NCI-H2227 (cell line): ENCODE data around the gene NFYB.
"Not testable (repeated sequence)": the region's sequence is repeated elsewhere in the genome, so short reads cannot be mapped to it uniquely, and the experiment has no call there.

Experiments used
- DNase-seq: peaks from one replicate; lab custom pipeline; 2025; ENCODE audit not compliant: unreplicated experiment; lab: John Stamatoyannopoulos, UW

NFYB gene

DNA sequence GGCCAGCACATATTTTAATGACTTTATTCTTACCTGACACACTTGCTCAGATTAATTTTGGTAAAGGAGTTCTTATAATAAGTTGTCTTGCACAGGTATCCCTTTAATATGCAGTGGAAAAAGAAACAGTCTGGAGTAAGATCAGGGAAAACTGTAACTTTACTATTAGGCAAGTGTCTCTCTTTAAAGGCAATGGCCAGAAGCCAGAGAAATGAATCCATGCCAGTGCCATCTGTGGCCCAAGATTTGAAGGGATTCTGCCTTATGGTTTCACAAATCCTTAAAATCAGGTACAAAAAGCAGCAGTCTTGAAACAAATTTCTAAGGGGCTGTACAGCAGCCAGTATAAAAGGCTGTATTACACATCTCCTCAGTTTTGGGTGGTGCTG, 22.4 kb downstream of the NFYB start:
- no peak for DNase-seq

DNA sequence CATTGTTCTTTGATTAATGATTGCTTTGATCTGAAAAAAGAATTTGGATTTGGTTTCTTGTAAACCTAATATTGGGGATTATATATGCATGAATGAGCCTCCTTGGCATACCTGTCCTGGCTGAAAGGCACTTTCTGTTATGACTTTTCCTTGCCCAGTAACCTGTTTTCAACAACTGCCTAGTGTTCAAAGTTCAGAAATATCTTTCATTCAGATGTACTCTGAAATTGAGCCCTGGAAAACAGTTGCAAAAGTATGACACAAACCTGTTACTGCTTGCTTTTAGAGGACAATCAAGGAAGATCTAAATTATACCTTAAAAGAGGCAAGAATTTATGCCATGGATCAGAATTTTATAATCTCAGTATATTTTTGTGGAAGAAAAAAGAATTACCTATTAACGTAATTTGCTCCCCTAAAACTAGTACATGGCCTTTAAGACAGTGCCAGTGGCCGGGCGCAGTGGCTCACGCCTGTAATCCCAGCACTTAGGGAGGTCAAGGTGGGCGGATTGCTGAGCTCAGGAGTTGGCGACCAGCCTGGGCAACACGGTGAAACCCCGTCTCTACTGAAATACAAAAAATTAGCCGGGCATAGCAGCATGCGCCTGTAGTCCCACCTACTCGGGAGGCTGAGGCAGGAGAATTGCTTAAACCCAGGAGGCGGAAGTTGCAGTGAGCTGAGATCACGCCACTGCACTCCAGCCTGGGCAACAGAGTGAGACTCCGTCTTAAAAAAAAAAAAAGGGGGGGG, 23.0 kb downstream of the NFYB start:
- DNase-seq = not testable (repeated sequence)

DNA sequence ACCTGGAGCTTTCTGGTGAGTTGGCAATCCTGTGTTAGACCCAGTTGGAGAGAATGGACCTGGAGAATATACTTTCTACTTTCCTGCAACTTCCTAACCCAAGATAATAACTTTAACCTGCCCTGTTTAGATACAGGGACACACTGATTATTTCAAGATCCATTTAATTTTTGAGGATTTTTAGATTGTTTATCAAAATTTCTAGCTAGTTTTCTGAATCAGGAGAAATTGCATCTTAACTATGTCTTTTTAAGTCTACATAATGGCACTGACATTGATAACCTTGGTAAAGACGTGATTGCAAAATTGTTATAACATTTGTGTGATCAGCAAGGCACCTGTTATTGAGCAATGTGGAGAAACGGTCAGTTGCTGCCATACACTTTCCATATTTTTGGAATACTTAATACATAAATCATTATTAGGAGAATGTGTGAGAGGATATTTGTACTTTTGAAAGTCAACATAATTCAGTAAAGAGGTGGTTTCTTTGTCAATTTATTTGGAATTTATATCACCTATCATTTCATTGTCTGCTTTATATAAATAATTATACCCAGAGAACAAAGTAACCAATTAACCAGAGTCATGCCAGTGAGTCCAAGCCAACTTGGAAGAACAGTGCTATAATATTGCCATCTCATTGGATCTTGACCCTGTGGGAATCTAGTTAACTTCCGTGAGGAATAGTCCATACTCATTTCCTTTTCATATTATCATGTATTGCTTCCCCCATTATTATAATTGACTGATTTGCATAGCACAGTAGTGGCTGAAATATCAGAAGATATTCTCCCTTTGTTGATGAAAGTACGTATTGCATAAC, 28.4 kb downstream of the NFYB start:
- no peak for DNase-seq

DNA sequence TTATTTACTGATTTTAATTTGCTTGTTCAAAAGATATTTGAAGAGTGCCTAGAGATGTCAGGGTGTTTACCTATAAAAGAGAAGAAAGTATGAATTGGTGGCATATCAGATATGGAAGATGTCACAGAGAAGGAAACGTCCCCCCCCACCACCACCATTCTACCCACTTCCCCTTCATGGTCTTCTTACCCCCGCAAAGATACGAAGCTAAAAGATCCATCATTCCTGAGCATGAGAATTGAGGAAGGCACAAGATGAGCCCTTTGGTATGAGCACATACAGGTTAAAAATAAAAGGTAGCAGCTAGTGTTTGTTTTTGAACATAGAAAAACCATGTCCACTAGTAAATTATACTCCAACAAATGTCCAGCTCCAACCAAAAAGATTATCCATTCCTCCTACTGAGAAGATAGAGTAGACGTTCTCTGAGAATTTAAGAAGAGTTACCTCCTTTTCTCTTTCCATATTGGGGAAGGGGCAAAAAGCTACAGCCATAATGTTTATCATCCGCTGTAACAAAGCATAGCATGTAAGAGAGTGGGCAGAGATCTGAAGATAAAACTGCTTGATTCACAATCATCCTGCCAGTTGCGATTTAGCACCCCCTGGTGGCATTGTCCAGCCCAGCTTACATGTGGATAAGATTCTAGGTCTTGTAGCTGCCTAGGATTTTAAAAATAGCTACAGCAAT, 29.1 kb downstream of the NFYB start:
- DNase-seq = peak; percentile 88

- no peak for DNase-seq
Measured at GRCh38 chr12:104106965-104107364, 31.0 kb downstream of the NFYB start.

- DNase-seq = no peak
Measured at GRCh38 chr12:104105461-104105860, 32.5 kb downstream of the NFYB start.

DNA sequence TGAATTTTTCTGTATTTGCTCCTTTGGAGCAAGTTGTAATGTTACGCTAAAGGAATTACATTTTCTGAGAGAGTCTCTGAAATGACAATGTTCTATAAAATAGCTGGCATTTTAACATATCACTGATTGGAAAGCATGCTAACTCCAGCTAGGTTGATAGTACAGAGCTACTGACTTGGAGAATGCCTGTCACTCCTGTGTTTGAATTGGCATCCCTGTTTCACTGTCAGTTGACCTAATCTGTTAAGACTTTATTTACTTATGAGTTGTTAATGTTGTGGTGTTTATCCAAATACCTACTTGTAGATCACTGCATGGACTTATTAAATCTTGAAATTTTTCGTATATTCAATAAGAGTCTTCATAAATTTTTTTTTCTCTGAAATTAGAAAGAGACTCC, 40.1 kb downstream of the NFYB start:
- no peak for DNase-seq

GRCh38 chr12:104095289-104095688, 42.7 kb downstream of the NFYB start:
- no peak for DNase-seq

GRCh38 chr12:104094284-104094683, 43.7 kb downstream of the NFYB start:
- DNase-seq = no peak

- DNase-seq = no peak
Measured at GRCh38 chr12:104091136-104091535, 46.9 kb downstream of the NFYB start.

DNA sequence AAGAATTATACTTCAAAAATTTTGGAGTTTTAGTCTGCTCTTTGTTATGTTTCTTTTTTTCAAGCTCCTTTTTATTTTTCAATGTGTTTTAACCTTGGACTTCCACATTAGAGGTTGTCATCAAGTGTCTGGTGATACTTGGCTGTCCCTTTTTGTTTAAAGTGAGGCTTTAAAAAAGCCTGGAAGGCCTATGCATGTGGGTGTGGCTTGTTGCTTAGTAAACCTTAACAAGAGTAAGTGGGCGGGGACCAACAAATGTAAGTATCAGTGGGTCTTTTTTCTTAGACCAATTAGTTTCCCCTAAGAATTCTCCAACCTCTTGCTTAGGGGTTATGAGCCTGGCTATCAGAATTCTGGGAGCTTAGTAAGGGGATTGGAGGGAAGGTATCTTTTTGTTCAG, 47.3 kb downstream of the NFYB start:
- peak; percentile 3 for DNase-seq

GRCh38 chr12:104083769-104084475, 54.1 kb downstream of the NFYB start:
- no peak for DNase-seq

DNA sequence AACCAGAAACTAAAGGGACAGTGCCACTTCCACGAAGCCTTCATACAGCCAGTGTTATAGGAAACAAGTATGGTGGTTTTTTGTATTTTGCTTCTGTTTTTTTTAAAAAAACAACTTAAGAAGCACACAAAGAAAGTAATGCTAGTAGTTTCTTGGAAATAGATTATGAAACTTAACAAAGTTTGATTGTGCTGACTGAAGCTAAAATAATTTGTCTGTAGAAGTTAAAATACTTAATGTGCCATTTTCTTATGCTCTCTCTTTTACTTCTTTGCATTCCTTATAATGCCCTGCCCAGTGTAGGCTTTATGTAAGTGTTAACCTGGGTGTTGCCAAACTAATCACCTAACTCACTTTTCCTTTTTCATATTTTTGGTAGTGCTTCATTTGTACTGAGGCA, 57.2 kb downstream of the NFYB start:
- DNase-seq = no peak

DNA sequence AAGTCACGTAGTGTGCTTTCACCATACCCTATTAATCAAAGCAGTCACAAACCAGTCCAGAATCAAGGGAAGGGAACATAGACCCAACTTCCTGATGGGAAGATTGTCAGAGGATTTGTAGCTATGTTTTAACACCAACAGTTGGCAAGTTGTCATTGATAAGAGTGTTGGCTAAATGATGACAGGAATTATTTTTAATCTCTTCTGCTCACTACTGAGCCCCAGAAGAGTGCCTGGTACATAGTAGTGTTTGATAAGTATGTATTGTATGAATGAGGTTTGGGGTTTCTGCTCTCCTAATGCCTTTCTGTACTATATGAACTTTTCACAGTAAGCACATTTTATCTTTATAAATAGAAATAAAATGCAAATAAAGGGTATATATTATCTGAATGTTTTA, 59.0 kb downstream of the NFYB start:
- DNase-seq = no peak

GRCh38 chr12:104073699-104074098, 64.3 kb downstream of the NFYB start:
- DNase-seq = no peak

- DNase-seq = no peak
Measured at GRCh38 chr12:104072099-104072498, 65.9 kb downstream of the NFYB start.
